ENCODE results near the gene NPHS1.
"Not testable (repeated sequence)": the region's sequence is repeated elsewhere in the genome, so short reads cannot be mapped to it uniquely, and the experiment has no call there.

Gene NPHS1

DNA sequence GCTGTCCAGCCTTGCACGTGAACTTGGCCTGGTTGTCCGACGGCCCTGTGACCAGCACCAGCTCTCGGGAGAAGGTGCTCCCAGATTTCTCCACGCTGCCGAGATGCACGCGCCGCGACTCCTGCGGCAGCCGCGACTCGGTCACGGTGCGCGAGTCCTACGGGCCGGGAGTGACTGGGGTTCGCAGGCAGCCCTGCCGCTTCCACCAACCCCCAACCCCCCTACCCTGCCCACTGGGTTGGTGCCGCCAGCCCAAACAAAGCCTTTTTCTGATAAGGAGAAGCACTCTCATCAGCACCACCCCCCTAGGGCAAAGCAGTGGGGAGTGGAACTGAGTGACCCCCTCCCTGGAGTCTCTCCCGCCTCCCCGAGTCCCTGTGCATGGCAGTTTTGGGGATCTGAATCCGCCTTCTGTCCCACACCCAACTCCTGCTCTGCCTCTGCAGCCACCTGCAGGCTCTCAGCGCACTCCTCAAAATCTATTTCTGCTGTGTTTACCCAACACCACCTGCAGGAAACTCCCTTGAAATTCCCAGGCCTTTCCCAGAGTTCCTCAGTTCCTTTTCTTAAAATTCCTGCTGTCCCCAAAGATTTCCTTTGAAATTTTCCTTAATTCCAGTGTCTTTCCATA is 6.2 kb downstream of the NPHS1 start:
- no peak for DNase-seq

GRCh38 chr19:35845215-35846037 is 6.9 kb downstream of the NPHS1 start:
- no peak for DNase-seq

DNA sequence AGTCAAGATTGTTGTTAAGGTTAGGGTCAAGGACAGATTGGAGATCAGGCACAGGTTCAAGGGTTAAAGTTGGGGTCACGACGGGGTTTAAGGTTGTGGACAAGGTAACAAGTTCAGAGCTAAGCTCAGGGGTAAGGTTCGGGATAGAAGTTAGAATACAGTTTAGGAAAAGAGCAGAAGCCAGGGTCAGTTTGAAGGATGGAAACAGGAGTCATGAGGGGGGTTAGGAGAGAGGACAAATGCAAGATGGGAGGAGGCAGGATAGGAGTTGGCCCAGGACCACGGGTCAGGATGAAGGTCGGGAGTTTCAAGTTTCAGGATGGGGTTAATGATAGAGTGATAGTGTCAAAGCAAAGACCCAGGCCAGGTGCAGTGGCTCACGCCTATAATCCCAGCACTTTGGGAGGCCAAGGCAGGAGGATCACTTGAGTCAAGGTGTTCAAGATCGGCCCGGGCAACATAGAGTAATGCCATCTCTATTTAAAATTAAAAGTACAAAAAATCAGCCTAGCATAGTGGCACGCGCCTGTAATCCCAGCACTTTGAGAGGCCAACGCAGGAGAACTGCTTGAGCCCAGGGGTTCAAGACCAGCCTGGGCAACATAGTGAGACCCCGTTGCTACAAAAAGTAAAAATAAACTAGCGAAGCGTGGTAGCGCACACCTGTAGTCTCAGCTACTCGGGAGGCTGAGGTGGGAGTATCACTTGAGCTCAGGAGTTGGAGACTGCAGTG is 7.7 kb downstream of the NPHS1 start:
- DNase-seq, result no peak

DNA sequence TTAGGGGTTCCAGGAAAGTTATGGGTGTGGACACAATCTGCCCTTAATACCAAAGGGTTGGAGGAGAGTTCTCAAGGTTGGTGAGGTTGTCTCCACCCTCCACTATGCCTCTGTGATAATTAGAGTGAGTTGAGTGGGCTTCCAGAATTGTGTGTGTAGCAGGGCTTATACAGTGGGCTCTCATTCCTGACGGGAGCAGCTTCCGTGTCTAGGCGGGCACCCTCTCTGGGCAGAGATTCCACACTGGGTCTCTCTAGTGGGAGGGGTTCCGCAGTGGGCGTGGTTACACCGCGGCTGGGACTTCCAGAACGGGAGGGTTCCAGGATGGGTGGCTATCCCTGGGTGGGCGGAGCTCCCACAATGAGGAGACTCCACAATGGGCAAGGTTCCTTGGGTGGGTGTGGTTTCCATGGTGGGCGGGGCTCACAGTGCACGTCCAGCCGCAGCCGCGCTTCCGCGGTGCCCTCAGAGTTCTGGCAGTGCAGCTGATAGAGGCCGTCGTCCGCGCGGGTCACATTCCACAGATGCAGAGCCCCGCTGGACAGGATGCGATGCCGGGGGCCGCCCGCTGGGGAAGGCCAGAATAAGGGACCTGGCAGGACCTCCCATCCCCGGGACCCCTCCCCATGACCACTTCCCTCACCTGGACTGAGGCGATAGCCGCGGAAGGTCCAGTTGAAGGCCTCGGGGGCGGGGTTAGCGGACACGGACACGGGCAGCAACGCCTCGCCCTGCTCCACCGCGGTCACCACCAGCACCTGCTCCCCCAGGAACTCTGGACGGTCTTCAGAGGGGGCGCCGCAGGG is 8.4 kb downstream of the NPHS1 start:
- DNase-seq, result no peak

- DNase-seq, result no peak
Observed at GRCh38 chr19:35842666-35843272, 9.5 kb downstream of the NPHS1 start.

DNA sequence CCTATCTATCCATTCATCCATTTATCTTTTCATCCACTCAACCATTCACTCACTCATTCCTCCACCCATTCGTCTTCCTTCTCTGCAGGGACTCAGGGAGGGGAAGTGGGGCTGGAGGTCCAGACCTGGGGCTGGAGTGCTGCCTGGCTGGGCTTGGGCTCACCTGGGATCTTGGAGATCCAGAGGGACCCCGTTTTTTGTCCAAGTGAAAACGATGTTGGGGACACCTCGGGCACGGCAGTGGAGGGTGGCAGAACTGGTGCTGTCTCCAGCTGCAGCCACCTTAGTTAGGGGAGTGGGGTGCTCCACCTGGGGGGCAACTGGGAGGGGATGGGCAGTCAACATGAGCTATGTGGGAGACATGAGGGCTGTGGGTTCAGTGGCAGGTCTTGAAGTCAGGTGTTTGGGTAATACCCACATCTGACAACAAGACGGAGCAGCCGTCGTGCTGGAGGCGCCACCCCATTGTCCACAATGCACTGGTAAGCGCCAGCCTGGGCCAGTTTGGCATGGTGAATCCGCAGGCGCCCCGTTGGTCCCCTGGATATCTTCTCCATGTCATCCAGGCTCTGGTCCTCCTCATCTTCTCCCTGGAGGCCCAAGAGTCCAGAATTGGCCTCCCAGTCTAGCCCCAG is 10.2 kb downstream of the NPHS1 start:
- DNase-seq, result no peak

DNA sequence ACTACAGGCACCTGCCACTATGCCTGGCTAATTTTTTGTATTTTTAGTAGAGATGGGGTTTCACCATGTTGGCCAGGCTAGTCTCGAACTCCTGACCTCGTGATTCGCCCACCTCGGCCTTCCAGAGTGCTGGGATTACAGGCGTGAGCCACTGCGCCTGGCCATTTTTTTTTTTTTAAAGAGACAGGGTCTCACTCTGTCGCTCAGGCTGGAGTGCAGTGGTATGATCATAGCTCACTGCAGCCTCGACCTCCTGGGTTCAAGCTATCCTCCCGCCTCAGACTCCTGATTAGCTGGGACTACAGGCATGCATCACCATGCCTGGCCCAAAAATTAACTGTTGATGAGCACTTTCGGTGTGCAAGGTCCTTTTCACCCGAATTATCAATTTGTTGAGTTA is 16.2 kb downstream of the NPHS1 start:
- not testable (repeated sequence) for DNase-seq

DNA sequence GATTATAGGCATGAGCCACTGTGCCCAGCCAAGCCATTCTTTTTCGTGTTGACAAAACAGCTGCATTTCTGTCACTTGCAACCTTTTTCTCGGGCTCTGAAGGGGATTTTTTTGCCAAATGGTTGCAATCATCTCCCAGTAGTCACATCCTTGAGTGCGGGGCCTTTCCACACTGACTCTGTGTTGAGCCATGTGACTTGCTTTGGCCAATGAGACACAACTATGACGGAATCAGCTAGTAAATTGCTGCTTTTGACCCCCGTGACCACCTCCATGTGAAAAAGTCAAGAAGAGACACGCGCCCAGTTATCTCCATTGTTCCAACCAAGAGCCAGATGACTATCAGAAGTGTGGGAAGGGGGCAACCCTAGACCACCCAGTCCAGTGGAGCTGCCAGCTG is 18.3 kb downstream of the NPHS1 start:
- no peak for DNase-seq

DNA sequence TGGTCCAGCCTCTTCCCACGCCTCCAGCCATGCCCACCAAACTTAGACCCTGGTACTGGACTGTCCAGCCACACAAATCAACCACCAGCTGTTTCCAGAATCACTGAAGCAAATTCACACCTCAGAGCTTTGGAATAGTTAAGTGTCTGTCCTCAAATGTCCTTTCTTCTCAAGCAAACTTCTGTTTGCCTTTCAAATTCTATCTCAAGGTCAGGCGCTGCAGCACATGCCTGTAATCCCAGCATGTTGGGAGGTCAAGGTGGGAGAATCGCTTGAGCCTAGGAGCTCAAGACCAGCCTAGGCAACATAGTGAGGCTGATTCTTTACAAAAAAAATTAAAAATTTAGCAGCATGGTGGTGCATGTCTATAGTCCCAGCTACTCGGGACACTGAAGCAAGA is 20.2 kb downstream of the NPHS1 start:
- DNase-seq, result no peak

DNA sequence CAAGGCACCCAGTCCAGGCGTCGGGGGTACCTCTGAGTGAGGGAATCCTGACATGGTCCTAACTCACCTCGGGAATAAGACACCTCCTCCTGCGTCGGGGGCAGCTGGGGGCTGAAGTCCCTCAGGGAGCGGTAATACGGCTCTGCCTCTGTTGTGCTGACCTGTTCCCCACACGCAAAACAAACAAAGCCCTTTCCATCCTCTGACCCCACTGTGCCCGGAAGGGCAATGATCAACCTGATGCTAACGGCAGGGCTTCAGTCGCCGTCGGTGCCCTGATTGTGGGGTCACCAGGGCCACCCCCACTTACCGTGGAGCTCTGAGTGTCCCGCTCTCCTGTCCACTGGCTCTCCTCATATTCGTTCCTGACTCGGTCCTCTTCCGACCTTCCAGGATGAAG is 21.3 kb downstream of the NPHS1 start:
- DNase-seq, result no peak

GRCh38 chr19:35828692-35829301 is 23.5 kb downstream of the NPHS1 start:
- no peak for DNase-seq

GRCh38 chr19:35824150-35824549 is 28.2 kb downstream of the NPHS1 start:
- no peak for DNase-seq

- no peak for DNase-seq
Observed at GRCh38 chr19:35822579-35822978, 29.7 kb downstream of the NPHS1 start.

GRCh38 chr19:35818445-35818844 is 33.9 kb downstream of the NPHS1 start:
- DNase-seq, result no peak

- DNase-seq, result no peak
Observed at GRCh38 chr19:35816846-35817245, 35.5 kb downstream of the NPHS1 start.

- no peak for DNase-seq
Observed at GRCh38 chr19:35816262-35816661, 36.0 kb downstream of the NPHS1 start.

DNA sequence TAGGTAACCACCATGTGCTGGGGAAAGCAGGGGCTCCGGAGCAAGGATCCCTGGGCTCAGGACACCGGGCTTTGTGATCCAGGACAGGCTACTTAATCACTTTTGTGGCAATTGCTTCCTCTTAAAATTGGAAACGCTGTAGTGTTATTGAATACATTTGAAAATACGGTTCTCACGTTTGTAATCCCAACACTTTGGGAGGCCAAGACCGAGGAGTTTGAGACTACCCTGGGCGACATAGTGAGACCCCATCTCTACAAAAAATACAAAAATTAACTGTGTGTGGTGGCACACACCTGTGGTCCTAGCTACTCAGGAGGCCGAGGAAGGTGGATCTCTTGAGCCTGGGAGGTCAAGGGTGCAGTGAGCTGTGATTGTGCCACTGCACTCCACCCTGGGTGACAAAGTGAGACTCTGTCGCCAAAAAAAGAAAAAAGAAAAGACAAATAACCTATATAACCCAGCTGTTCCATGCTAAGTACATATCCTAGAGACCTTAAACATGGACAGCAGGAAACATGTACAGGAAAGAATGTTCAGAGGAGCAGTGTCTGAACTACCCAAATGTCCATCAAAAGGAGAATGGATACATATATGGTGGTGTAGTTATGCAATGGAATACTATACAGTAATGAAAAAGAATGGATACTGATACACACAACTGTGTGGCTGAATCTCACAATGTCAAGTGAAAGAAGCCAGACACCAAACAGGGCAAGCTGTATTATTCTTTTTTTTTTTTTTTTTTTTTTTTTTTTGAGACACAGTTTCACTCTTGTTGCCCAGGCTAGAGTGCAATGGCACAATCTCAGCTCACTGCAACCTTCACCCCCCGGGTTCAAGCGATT is 39.0 kb downstream of the NPHS1 start:
- DNase-seq, result no peak

GRCh38 chr19:35812220-35813042 is 39.9 kb downstream of the NPHS1 start, which contains the start of gene PRODH2:
Gene PRODH2 (minus strand): TSS chr19:35812845. CDS start chr19:35812805, 40 bp downstream.
- DNase-seq, result no peak
